ENCODE measurements around the gene GZF1. TPM values are rescaled to one million over a fixed set of nuclear protein-coding genes. Genes with fewer than 3 reads are reported as not detected.

Gene GZF1
- polyA plus RNA-seq, 1 experiment, result 14.3 TPM

- DNase-seq (ENCODE audit: low read depth, low spot score), result no peak
- Histone ChIP-seq H3K27me3 (ENCODE audit: control insufficient read depth, insufficient read depth, low read length) (peaks cover 17% of the 10 kb centered on the region), H3K4me3 (ENCODE audit: low read depth, low read length) (no peak overlapping the region), H3K27ac (ENCODE audit: low read depth, low read length) (no peak overlapping the region), H3K9me3 (ENCODE audit: control insufficient read depth, insufficient read depth, low read length) (no peaks in the 10 kb centered on the region)
- POLR2A ChIA-PET, result no interaction called here
- no peak for TF ChIP-seq CTCF (IDR thresholded peaks at IDR 0.05; ENCODE audit: low read depth, low read length)
- CTCF ChIA-PET, result no interaction called here
Observed at GRCh38 chr20:23317081-23317480, 44.9 kb upstream of the GZF1 start.

- no peak overlapping the region for H3K27ac ChIP-seq (ENCODE audit: low read depth, low read length)
- no peak for DNase-seq (ENCODE audit: low read depth, low spot score)
- TF ChIP-seq CTCF (IDR thresholded peaks at IDR 0.05; ENCODE audit: low read depth, low read length), result no peak
- POLR2A ChIA-PET, result no interaction called here
- peaks cover 15% of the 10 kb centered on the region for H3K27me3 ChIP-seq (ENCODE audit: control insufficient read depth, insufficient read depth, low read length)
- no peak overlapping the region for H3K4me3 ChIP-seq (ENCODE audit: low read depth, low read length)
- no peaks in the 10 kb centered on the region for H3K9me3 ChIP-seq (ENCODE audit: control insufficient read depth, insufficient read depth, low read length)
- CTCF ChIA-PET, result interaction anchor here (0.7 kb wide), 1 partner anchor 398 kb away, joined by 3 read pairs; no protein-coding TSS in a partner anchor
Observed at GRCh38 chr20:23318347-23318746, 43.6 kb upstream of the GZF1 start.

GRCh38 chr20:23320317-23320716, 41.7 kb upstream of the GZF1 start:
- Histone ChIP-seq H3K4me3 (ENCODE audit: low read depth, low read length) (no peak overlapping the region), H3K27me3 (ENCODE audit: control insufficient read depth, insufficient read depth, low read length) (peaks cover 7% of the 10 kb centered on the region), H3K9me3 (ENCODE audit: control insufficient read depth, insufficient read depth, low read length) (no peaks in the 10 kb centered on the region), H3K27ac (ENCODE audit: low read depth, low read length) (no peak overlapping the region)
- POLR2A ChIA-PET, result no interaction called here
- CTCF ChIA-PET, result interaction anchor here (1.1 to 1.5 kb wide), 2 partner anchors 269 to 629 kb away, joined by 3 to 7 read pairs; no protein-coding TSS in a partner anchor
- DNase-seq (ENCODE audit: low read depth, low spot score), result no peak
- TF ChIP-seq CTCF (IDR thresholded peaks at IDR 0.05; ENCODE audit: low read depth, low read length), result peak; percentile 58

- TF ChIP-seq CTCF (IDR thresholded peaks at IDR 0.05; ENCODE audit: low read depth, low read length), result no peak
- ChIA-PET CTCF (interaction anchor here (1.6 kb wide), 1 partner anchor 14 kb away, joined by 6 read pairs; no protein-coding TSS in a partner anchor), POLR2A (no interaction called here)
- H3K4me3 ChIP-seq (ENCODE audit: low read depth, low read length), result no peak overlapping the region
- H3K27ac ChIP-seq (ENCODE audit: low read depth, low read length), result no peak overlapping the region
- no peak for DNase-seq (ENCODE audit: low read depth, low spot score)
- H3K9me3 ChIP-seq (ENCODE audit: control insufficient read depth, insufficient read depth, low read length), result no peaks in the 10 kb centered on the region
- peaks cover 3% of the 10 kb centered on the region for H3K27me3 ChIP-seq (ENCODE audit: control insufficient read depth, insufficient read depth, low read length)
Observed at GRCh38 chr20:23325107-23325506, 36.9 kb upstream of the GZF1 start.

- ChIA-PET POLR2A (no interaction called here), CTCF (no interaction called here)
- H3K9me3 ChIP-seq (ENCODE audit: control insufficient read depth, insufficient read depth, low read length), result no peaks in the 10 kb centered on the region
Observed at GRCh38 chr20:23326774-23327173, 35.2 kb upstream of the GZF1 start.

More at GRCh38 chr20:23326774-23327173, 35.2 kb upstream of the GZF1 start:
- no peak overlapping the region for H3K27ac ChIP-seq (ENCODE audit: low read depth, low read length)
- TF ChIP-seq CTCF (IDR thresholded peaks at IDR 0.05; ENCODE audit: low read depth, low read length), result no peak
- H3K27me3 ChIP-seq (ENCODE audit: control insufficient read depth, insufficient read depth, low read length), result peaks cover 3% of the 10 kb centered on the region
- no peak for DNase-seq (ENCODE audit: low read depth, low spot score)
- H3K4me3 ChIP-seq (ENCODE audit: low read depth, low read length), result no peak overlapping the region

All from AG04450 (cell line).